ENCODE measurements around the gene TMEM165. TPM values are rescaled to one million over a fixed set of nuclear protein-coding genes. Genes with fewer than 3 reads are reported as not detected.

Gene TMEM165
- total and polyA plus RNA-seq, 2 donors (not counting 1 experiment from before 2014, with no cell fraction given) = 108 to 183 TPM

- Histone ChIP-seq H3K9ac (ENCODE audit: insufficient read depth, low read length) (no peak overlapping the region), H3K79me2 (ENCODE audit: control insufficient read depth, insufficient read depth, low read length) (no peaks in the 10 kb centered on the region), H3K27ac (ENCODE audit: insufficient read depth, low read length) (no peak overlapping the region), H3K9me3 (ENCODE audit: control insufficient read depth, insufficient read depth, low read depth, low read length) (no peaks in the 10 kb centered on the region), H2AFZ (ENCODE audit: low read length) (no peak overlapping the region), H3K4me2 (ENCODE audit: extremely low read depth, insufficient read depth, low read length) (no peak overlapping the region), H3K27me3 (ENCODE audit: control insufficient read depth, insufficient read depth, low read length) (no peaks in the 10 kb centered on the region), H3K4me3 (replicated peaks in 1 of 4; ENCODE audit: control extremely low read depth in 1 of 4, insufficient read depth in 1 of 4, low read depth in 3 of 4, low read length in 4 of 4) (no peak overlapping the region), H4K20me1 (ENCODE audit: control insufficient read depth, extremely low read depth, insufficient read depth, low read length) (no peaks in the 10 kb centered on the region), H3K36me3 (ENCODE audit: control insufficient read depth, insufficient read depth, low read length) (peaks cover 1% of the 10 kb centered on the region), H3K4me1 (ENCODE audit: control insufficient read depth, extremely low read depth, insufficient read depth, low read length) (no peaks in the 10 kb centered on the region)
- TF ChIP-seq EZH2 (IDR thresholded peaks at IDR 0.05; ENCODE audit: low read length, missing control alignments) (no peak), CTCF (conservative IDR thresholded peaks at IDR 0.05 in 1 of 2, IDR thresholded peaks at IDR 0.05 in 1 of 2; ENCODE audit: low read depth in 1 of 2, low read length in 2 of 2) (no peak)
- no peak for DNase-seq (ENCODE audit: low read depth in 2 of 2)
Measured at GRCh38 chr4:55431710-55432336, 36.1 kb downstream of the TMEM165 start.

GRCh38 chr4:55435141-55435841 is 39.5 kb downstream of the TMEM165 start:
- H3K4me3 ChIP-seq (replicated peaks in 1 of 4; ENCODE audit: control extremely low read depth in 1 of 4, insufficient read depth in 1 of 4, low read depth in 3 of 4, low read length in 4 of 4) = no peak overlapping the region
- no peaks in the 10 kb centered on the region for H3K79me2 ChIP-seq (ENCODE audit: control insufficient read depth, insufficient read depth, low read length)
- no peak overlapping the region for H3K4me2 ChIP-seq (ENCODE audit: extremely low read depth, insufficient read depth, low read length)
- no peaks in the 10 kb centered on the region for H3K27me3 ChIP-seq (ENCODE audit: control insufficient read depth, insufficient read depth, low read length)
- H3K27ac ChIP-seq (ENCODE audit: insufficient read depth, low read length) = no peak overlapping the region
- H3K9me3 ChIP-seq (ENCODE audit: control insufficient read depth, insufficient read depth, low read depth, low read length) = no peaks in the 10 kb centered on the region
- no peaks in the 10 kb centered on the region for H3K4me1 ChIP-seq (ENCODE audit: control insufficient read depth, extremely low read depth, insufficient read depth, low read length)
- TF ChIP-seq EZH2 (IDR thresholded peaks at IDR 0.05; ENCODE audit: low read length, missing control alignments) (no peak), CTCF (conservative IDR thresholded peaks at IDR 0.05 in 1 of 2, IDR thresholded peaks at IDR 0.05 in 1 of 2; ENCODE audit: low read depth in 1 of 2, low read length in 2 of 2) (peak; percentile 24 to 38)
- H3K36me3 ChIP-seq (ENCODE audit: control insufficient read depth, insufficient read depth, low read length) = peaks cover 5% of the 10 kb centered on the region
- H4K20me1 ChIP-seq (ENCODE audit: control insufficient read depth, extremely low read depth, insufficient read depth, low read length) = no peaks in the 10 kb centered on the region
- peak; percentile 29 to 46 for DNase-seq (ENCODE audit: low read depth in 2 of 2)
- H3K9ac ChIP-seq (ENCODE audit: insufficient read depth, low read length) = no peak overlapping the region
- no peak overlapping the region for H2AFZ ChIP-seq (ENCODE audit: low read length)

GRCh38 chr4:55437356-55437796 is 41.6 kb downstream of the TMEM165 start:
- H3K4me1 ChIP-seq (ENCODE audit: control insufficient read depth, extremely low read depth, insufficient read depth, low read length) = no peaks in the 10 kb centered on the region
- H2AFZ ChIP-seq (ENCODE audit: low read length) = no peak overlapping the region
- no peaks in the 10 kb centered on the region for H3K27me3 ChIP-seq (ENCODE audit: control insufficient read depth, insufficient read depth, low read length)
- no peaks in the 10 kb centered on the region for H4K20me1 ChIP-seq (ENCODE audit: control insufficient read depth, extremely low read depth, insufficient read depth, low read length)
- no peak for TF ChIP-seq EZH2 (IDR thresholded peaks at IDR 0.05; ENCODE audit: low read length, missing control alignments)
- no peak for TF ChIP-seq CTCF (conservative IDR thresholded peaks at IDR 0.05 in 1 of 2, IDR thresholded peaks at IDR 0.05 in 1 of 2; ENCODE audit: low read depth in 1 of 2, low read length in 2 of 2)
- DNase-seq (ENCODE audit: low read depth in 2 of 2) = peak; percentile 51 to 61
- peaks cover 8% of the 10 kb centered on the region for H3K36me3 ChIP-seq (ENCODE audit: control insufficient read depth, insufficient read depth, low read length)
- no peak overlapping the region for H3K4me2 ChIP-seq (ENCODE audit: extremely low read depth, insufficient read depth, low read length)
- no peaks in the 10 kb centered on the region for H3K79me2 ChIP-seq (ENCODE audit: control insufficient read depth, insufficient read depth, low read length)
- H3K9ac ChIP-seq (ENCODE audit: insufficient read depth, low read length) = no peak overlapping the region
- no peak overlapping the region for H3K4me3 ChIP-seq (replicated peaks in 1 of 4; ENCODE audit: control extremely low read depth in 1 of 4, insufficient read depth in 1 of 4, low read depth in 3 of 4, low read length in 4 of 4)
- H3K9me3 ChIP-seq (ENCODE audit: control insufficient read depth, insufficient read depth, low read depth, low read length) = no peaks in the 10 kb centered on the region
- H3K27ac ChIP-seq (ENCODE audit: insufficient read depth, low read length) = no peak overlapping the region

Measured in fibroblast of lung (primary cell).